GM19395 (cell line): ENCODE results near the gene FASTKD3.

Experiments
- ATAC-seq: cut with Tn5 transposase; IDR thresholded peaks from one replicate; pipeline ENCODE4 v1.9.1; 2021; ENCODE audit warnings: mild to moderate bottlenecking, moderate library complexity; ENCODE audit not compliant: unreplicated experiment

FASTKD3 gene

GRCh38 chr5:7850395-7851239 lies 18.2 kb downstream of the FASTKD3 start, which contains the start of gene CFAP90:
CFAP90 (minus strand) TSS chr5:7851133; CDS start chr5:7851021, 112 bp downstream.
- ATAC-seq = no peak

GRCh38 chr5:7849681-7850394 lies 19.0 kb downstream of the FASTKD3 start:
- no peak for ATAC-seq

GRCh38 chr5:7848296-7848695 lies 20.5 kb downstream of the FASTKD3 start:
- ATAC-seq = no peak

GRCh38 chr5:7846327-7846726 lies 22.5 kb downstream of the FASTKD3 start:
- no peak for ATAC-seq

GRCh38 chr5:7845557-7845956 lies 23.3 kb downstream of the FASTKD3 start:
- no peak for ATAC-seq

GRCh38 chr5:7844901-7845300 lies 23.9 kb downstream of the FASTKD3 start:
- no peak for ATAC-seq

- ATAC-seq = no peak
These were observed 26.3 kb downstream of the FASTKD3 start for GRCh38 chr5:7842531-7842930.

- no peak for ATAC-seq
These were observed 31.4 kb downstream of the FASTKD3 start for GRCh38 chr5:7837403-7837802.

- no peak for ATAC-seq
These were observed 33.8 kb downstream of the FASTKD3 start for GRCh38 chr5:7834982-7835381.

- ATAC-seq = no peak
These were observed 40.6 kb downstream of the FASTKD3 start for GRCh38 chr5:7828269-7828668.

- no peak for ATAC-seq
These were observed 41.2 kb downstream of the FASTKD3 start for GRCh38 chr5:7827610-7828009.

- ATAC-seq = no peak
These were observed 43.2 kb downstream of the FASTKD3 start for GRCh38 chr5:7825630-7826029.

- no peak for ATAC-seq
These were observed 43.8 kb downstream of the FASTKD3 start for GRCh38 chr5:7824995-7825394.

- no peak for ATAC-seq
These were observed 45.2 kb downstream of the FASTKD3 start for GRCh38 chr5:7823594-7823993.

GRCh38 chr5:7822449-7822848 lies 46.4 kb downstream of the FASTKD3 start:
- ATAC-seq = no peak

GRCh38 chr5:7816535-7816901 lies 52.3 kb downstream of the FASTKD3 start:
- peak; percentile 11 for ATAC-seq

GRCh38 chr5:7815892-7816534 lies 52.8 kb downstream of the FASTKD3 start:
- peak; percentile 92 for ATAC-seq

GRCh38 chr5:7814816-7815215 lies 54.0 kb downstream of the FASTKD3 start:
- ATAC-seq = no peak

GRCh38 chr5:7813576-7813975 lies 55.3 kb downstream of the FASTKD3 start:
- no peak for ATAC-seq

- no peak for ATAC-seq
These were observed 55.8 kb downstream of the FASTKD3 start for GRCh38 chr5:7813007-7813406.

GRCh38 chr5:7811715-7812114 lies 57.1 kb downstream of the FASTKD3 start:
- ATAC-seq = no peak
